Stimulated activated CD4-positive, alpha-beta T cell treated with anti-CD3 and anti-CD28 coated beads, Interleukin-1b, Interleukin-23, amount 100 ng/mL, for 4 hours (primary cell): Measurements from ENCODE around the gene ROCK2.

ENCODE experiments used
- DNase-seq, 2 donors: peaks; one replicate each; pipeline ENCODE4 v3.0.0-alpha.2; 2020; ENCODE audit warnings: low read depth in 2 of 2

ROCK2 gene

GRCh38 chr2:11309706-11310105 lies 34.7 kb downstream of the ROCK2 start:
- no peak for DNase-seq

- DNase-seq, result no peak
Measured at GRCh38 chr2:11307764-11308415, 36.5 kb downstream of the ROCK2 start.

GRCh38 chr2:11305958-11306357 lies 38.5 kb downstream of the ROCK2 start:
- no peak for DNase-seq

- no peak for DNase-seq
Measured at GRCh38 chr2:11305338-11305737, 39.1 kb downstream of the ROCK2 start.

GRCh38 chr2:11304476-11304875 lies 40.0 kb downstream of the ROCK2 start:
- no peak for DNase-seq

- DNase-seq, result no peak
Measured at GRCh38 chr2:11303290-11304013, 41.0 kb downstream of the ROCK2 start.

GRCh38 chr2:11299439-11299838 lies 45.0 kb downstream of the ROCK2 start:
- DNase-seq, result no peak

GRCh38 chr2:11298592-11298991 lies 45.8 kb downstream of the ROCK2 start:
- no peak for DNase-seq

GRCh38 chr2:11296401-11296800 lies 48.0 kb downstream of the ROCK2 start:
- no peak for DNase-seq

GRCh38 chr2:11292464-11293255 lies 51.8 kb downstream of the ROCK2 start:
- DNase-seq, result no peak

GRCh38 chr2:11290713-11291112 lies 53.7 kb downstream of the ROCK2 start:
- no peak for DNase-seq

GRCh38 chr2:11290211-11290610 lies 54.2 kb downstream of the ROCK2 start:
- no peak for DNase-seq

- DNase-seq, result no peak
Measured at GRCh38 chr2:11288431-11288830, 56.0 kb downstream of the ROCK2 start.

GRCh38 chr2:11286749-11287148 lies 57.7 kb downstream of the ROCK2 start:
- DNase-seq, result no peak

GRCh38 chr2:11286323-11286722 lies 58.1 kb downstream of the ROCK2 start:
- DNase-seq, result no peak

GRCh38 chr2:11285499-11285898 lies 58.9 kb downstream of the ROCK2 start:
- no peak for DNase-seq

- no peak for DNase-seq
Measured at GRCh38 chr2:11281186-11281585, 63.2 kb downstream of the ROCK2 start.

- no peak for DNase-seq
Measured at GRCh38 chr2:11280713-11281112, 63.7 kb downstream of the ROCK2 start.

GRCh38 chr2:11279398-11279797 lies 65.0 kb downstream of the ROCK2 start:
- DNase-seq, result no peak

GRCh38 chr2:11278219-11278618 lies 66.2 kb downstream of the ROCK2 start:
- no peak for DNase-seq

GRCh38 chr2:11275910-11276309 lies 68.5 kb downstream of the ROCK2 start:
- DNase-seq, result no peak

- DNase-seq, result no peak
Measured at GRCh38 chr2:11270891-11271290, 73.5 kb downstream of the ROCK2 start.

- no peak for DNase-seq
Measured at GRCh38 chr2:11267931-11268330, 76.5 kb downstream of the ROCK2 start.
